D721Med (cell line): ENCODE results near the gene PALM2AKAP2.

Source experiments
- DNase-seq: peaks from one replicate; pipeline ENCODE4 v3.0.0; 2011; ENCODE audit warnings: low spot score; ENCODE audit not compliant: insufficient read length
- FAIRE-seq: peaks from 2 replicates; lab custom pipeline; 2011; peaks lifted over from hg19 to GRCh38; lab: Jason Lieb, UNC
- CTCF ChIP-seq: IDR thresholded peaks from 2 replicates; pipeline ENCODE4 v1.5.1; 2012; ENCODE audit warnings: mild to moderate bottlenecking, control low read depth; ENCODE audit not compliant: insufficient read depth; ENCODE audit errors: missing control alignments

The PALM2AKAP2 gene

GRCh38 chr9:109812818-109813281 is 32.9 kb downstream of the PALM2AKAP2 start:
- FAIRE-seq, result no peak
- TF ChIP-seq CTCF, result no peak
- DNase-seq, result no peak

GRCh38 chr9:109813303-109813702 is 33.3 kb downstream of the PALM2AKAP2 start:
- no peak for DNase-seq
- TF ChIP-seq CTCF, result no peak
- no peak for FAIRE-seq

GRCh38 chr9:109813829-109814228 is 33.8 kb downstream of the PALM2AKAP2 start:
- no peak for DNase-seq
- no peak for FAIRE-seq
- TF ChIP-seq CTCF, result no peak

- TF ChIP-seq CTCF, result no peak
- FAIRE-seq (no peak), DNase-seq (no peak)
Measured at GRCh38 chr9:109815366-109815947, 35.5 kb downstream of the PALM2AKAP2 start.

- DNase-seq (no peak), FAIRE-seq (no peak)
- no peak for TF ChIP-seq CTCF
Measured at GRCh38 chr9:109816490-109816889, 36.5 kb downstream of the PALM2AKAP2 start.

- TF ChIP-seq CTCF, result no peak
- FAIRE-seq (no peak), DNase-seq (no peak)
Measured at GRCh38 chr9:109817146-109817845, 37.3 kb downstream of the PALM2AKAP2 start.
